CD4-positive, alpha-beta T cell treated with Interleukin-21 for 1 hour (primary cell): ENCODE measurements around the gene NTN3.
A peak's percentile ranks its signal among the peaks of the same experiment; 100 is the strongest.

ENCODE experiments used
- DNase-seq: peaks from one replicate; pipeline ENCODE4 v3.0.0-alpha.2; 2020

Gene NTN3

GRCh38 chr16:2480948-2481347 lies 9.9 kb downstream of the NTN3 start:
- DNase-seq: no peak

DNA sequence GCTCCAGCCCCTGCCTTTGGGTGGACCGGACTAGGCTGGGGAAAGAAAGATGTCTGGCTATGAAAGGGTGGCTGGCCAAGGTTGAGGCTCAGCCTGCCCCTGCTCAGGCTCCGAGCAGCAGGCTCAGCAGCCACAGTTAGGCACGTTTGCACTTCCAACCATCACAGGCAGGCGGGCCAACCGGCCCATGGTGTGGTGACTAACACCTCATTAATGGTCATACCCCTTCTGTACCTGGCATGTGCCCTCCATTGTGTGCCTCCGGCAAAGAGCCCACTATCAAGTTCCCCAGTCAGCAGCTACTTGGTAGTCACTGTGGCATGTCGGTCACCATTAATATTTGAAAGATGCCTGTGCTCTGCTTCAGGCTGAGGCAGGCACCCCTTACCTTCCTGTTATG lies 10.6 kb downstream of the NTN3 start:
- DNase-seq: no peak

GRCh38 chr16:2482249-2482648 lies 11.2 kb downstream of the NTN3 start:
- no peak for DNase-seq

GRCh38 chr16:2482708-2483534 lies 11.8 kb downstream of the NTN3 start:
- no peak for DNase-seq

DNA sequence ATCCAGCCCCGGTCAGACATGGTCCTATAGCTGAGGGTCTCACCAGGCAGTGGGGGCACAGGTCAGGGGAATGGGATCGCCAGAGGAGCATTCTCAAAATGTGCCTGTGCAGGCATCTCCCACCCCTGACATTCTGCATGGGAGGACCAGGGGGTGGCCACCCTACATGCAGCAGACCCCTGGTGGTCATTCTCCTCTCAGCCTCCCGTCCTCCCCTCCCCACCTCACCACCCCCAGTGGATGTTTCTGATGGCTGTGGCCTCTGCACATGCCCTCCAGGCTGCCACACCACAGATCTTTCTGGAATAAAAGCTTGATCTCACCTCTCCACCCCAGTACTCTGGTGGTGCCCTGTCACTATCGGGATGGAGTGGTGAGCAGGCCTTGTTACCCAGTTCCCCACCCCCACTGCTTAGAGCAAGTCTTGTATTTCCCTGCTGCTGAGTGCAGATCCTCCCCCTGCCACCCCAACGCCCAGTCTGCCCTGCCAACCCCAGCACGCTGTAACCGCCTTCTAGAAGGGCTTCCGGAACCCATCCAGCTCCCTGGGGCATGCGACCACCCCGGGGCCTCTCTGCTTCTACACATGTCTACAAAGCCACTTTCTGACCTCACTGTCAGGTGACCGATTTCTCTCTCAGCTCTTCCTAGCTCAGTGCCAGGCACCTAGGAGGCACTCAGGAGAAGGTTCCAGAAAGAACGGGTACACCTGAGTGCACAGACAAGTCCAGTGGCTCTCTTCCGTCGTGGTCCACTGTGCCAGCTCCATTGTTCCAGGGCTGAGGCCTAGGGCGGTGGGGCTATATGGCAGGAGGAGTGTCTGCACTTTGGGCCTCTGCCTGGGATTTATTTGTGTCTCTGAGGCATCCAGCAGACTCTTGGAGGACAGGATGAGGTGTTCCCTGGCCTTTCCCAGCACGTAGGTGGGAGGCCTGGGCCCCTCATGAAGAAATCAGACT lies 13.1 kb downstream of the NTN3 start:
- no peak for DNase-seq

DNA sequence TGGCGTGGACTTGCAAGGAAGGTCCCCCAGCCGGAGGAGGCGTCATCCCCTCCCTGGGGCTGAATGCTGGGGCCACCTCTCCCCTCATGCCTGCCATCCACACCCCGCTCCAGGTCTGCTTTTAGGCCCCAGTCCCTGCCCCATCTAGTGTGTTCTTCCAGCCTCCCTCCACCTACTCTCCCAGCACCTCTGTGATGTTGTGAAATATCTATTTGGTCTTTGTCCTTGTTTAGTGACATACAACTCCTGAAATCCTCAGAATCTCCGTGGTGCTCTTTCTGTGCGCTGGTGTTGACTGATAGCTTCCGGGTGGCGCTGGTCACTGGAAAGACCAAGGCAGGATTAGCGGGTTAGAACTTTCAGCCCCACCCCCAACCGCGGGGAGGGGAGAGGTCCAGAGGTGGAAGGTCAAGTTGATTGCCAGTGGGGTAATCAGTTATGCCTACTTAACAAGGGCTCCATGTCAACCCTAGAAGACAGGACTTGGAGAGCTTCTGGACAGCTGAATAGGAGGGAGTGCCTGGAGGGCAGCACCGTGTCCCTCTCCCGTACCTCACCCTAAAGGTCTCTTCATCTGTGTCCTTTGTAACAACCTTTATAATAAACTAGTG lies 13.9 kb downstream of the NTN3 start:
- DNase-seq: no peak

- no peak for DNase-seq
Measured at GRCh38 chr16:2485811-2486507, 14.9 kb downstream of the NTN3 start.

- DNase-seq: peak; percentile 88
Measured at GRCh38 chr16:2486645-2487516, 15.8 kb downstream of the NTN3 start.

DNA sequence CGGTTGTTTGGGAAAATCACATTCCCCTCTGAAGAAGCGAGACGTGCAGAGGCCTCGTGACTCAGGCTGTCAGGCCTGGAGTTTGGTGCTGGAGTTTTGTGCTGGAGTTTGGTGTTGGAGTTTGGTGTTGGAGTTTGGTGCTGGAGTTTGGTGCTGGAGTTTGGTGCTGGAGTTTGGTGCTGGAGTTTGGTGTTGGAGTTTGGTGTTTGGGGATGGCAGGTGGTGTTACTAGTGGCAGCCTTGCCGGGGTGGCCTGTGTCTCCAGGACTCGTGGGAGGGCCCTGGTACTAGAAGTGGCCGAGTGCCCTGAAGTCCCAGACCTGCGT lies 16.4 kb downstream of the NTN3 start:
- no peak for DNase-seq

- DNase-seq: no peak
Measured at GRCh38 chr16:2487903-2488531, 16.9 kb downstream of the NTN3 start.

GRCh38 chr16:2489581-2489980 lies 18.5 kb downstream of the NTN3 start:
- no peak for DNase-seq

DNA sequence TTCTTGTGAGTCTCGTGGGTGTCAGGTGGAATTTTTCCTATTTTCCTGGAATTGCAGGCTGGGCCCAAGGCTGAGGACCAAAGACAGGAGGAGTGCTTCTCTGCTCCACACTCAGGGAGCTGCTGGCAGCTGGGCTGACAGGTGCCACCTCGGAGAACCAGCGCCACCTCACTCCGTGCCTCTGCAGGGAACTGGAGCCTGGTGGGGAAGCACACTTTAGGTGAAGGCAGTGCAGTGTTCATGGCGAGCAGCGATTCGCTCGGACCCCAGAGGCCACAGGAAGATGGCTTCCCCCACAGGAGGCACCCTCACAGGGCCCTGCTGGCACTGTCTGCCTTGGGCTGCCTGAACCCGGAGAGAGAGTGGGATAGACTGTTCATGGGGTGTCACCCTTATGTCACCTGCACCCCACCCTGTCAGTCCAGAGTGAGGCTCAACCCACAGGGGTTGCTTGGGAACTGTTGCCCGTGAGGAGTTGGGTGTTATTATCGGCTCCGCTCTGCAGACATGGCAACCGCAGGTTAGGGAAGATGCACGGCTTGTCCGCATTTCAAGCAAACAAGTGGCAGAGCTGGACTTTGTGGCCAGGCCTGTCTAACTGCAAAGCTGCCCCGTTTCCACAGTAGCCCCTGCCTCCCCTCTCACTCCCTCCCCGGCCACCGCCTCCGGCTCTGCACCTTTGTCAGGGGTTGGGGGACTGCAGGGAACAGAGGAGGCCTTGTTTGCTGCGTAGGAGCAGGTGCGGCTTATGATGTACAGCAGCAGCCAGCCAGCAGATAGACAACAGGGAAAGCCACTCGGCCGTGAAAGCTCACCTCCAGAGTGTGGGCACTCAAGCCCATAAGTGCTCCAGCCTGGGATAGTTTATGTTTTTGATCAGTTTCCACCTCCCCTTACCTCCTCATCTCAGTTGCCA lies 19.4 kb downstream of the NTN3 start:
- no peak for DNase-seq

DNA sequence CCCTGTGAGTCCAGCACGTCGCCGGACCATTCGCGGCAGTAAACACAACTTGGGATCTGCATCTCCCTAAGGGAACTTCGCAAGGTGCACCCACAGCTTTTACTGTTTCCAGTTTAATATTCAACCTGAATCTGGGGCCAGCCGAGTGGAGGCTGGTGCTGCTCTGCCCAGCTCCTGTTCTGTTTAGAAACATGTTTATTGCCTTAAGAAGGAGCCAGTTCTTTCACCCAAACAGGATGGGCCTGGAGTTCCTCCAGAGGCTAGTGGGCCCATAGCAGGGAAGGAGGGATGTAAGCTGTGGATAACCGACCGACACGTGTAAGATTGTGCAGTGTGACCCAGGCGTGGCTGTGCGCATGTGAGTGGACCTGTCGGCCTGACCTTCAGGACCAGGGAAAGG lies 21.2 kb downstream of the NTN3 start:
- no peak for DNase-seq

DNA sequence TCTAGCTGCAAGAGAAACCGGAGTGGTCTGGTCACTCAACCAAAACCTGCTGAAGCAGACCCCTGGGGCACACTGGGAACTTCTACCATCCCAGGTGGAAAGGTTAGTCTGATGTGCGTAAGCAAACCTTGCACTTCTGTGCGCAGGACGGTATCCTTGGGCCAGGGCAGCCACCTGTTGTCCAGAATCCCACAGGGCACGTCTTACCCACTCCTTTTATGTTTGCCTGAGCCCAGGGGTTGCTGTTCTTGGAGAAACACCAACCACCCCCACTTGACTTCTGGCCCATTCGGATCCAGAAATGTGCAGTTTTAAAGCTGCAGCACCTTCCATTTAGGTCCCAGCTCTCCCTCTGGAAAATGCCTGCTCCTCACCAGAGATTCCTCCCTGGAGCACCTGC lies 22.5 kb downstream of the NTN3 start:
- DNase-seq: no peak

- DNase-seq: no peak
Measured at GRCh38 chr16:2494616-2495015, 23.5 kb downstream of the NTN3 start.

- DNase-seq: no peak
Measured at GRCh38 chr16:2495041-2495440, 23.9 kb downstream of the NTN3 start.

- DNase-seq: no peak
Measured at GRCh38 chr16:2496223-2497115, 25.4 kb downstream of the NTN3 start.

DNA sequence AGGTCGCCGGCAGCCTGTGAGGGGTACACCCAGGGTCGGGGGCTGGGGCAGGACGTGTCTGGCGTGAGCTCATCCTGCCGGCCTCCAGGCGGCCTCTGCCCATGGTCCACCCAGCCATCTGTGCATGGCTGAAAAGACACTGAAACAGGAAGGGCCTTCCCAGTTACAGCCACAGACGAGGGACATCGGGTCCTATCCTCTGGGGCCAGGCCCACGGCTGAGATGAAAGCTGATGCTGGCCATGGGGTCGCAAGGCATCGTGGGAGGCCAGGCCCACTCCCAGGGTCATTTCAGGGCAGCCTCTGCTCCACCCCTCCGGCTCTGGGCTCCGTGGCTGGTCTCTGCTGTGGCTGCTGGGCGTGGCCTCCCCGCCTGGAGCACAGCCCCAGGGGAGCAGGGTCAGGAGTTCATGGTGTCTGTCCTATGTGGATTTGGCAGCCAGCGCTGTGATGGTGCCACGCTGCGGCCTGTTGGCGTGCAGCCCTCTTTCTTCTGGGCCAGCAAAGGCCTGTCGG lies 26.1 kb downstream of the NTN3 start:
- no peak for DNase-seq
